ENCODE measurements around the gene DDX3X.
A peak's percentile ranks its signal among the peaks of the same experiment; 100 is the strongest.
"Not testable (repeated sequence)": the region's sequence is repeated elsewhere in the genome, so short reads cannot be mapped to it uniquely, and the experiment has no call there.

DDX3X gene

DNA sequence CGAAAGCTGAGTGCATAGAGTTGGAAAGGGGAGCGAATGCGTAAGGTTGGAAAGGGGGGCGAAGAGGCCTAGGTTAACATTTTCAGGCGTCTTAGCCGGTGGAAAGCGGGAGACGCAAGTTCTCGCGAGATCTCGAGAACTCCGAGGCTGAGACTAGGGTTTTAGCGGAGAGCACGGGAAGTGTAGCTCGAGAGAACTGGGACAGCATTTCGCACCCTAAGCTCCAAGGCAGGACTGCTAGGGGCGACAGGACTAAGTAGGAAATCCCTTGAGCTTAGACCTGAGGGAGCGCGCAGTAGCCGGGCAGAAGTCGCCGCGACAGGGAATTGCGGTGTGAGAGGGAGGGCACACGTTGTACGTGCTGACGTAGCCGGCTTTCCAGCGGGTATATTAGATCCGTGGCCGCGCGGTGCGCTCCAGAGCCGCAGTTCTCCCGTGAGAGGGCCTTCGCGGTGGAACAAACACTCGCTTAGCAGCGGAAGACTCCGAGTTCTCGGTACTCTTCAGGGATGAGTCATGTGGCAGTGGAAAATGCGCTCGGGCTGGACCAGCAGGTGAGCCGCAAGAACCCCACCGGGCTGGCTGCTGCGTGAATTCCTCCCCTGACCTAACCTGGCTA is at the start of gene DDX3X:
Gene DDX3X, plus strand, starts transcription at position 419 of the 619 bp plus-strand sequence. Its CDS starts 91 bp downstream, at position 510.
- peaks cover 37 to 69% of the 10 kb centered on the region in 2 experiments for H3K4me1 ChIP-seq (ENCODE audit: control insufficient read depth in 1 of 2, insufficient read depth in 1 of 2, low read depth in 1 of 2, low read length in 1 of 2)
- TF ChIP-seq, protein P1, sequence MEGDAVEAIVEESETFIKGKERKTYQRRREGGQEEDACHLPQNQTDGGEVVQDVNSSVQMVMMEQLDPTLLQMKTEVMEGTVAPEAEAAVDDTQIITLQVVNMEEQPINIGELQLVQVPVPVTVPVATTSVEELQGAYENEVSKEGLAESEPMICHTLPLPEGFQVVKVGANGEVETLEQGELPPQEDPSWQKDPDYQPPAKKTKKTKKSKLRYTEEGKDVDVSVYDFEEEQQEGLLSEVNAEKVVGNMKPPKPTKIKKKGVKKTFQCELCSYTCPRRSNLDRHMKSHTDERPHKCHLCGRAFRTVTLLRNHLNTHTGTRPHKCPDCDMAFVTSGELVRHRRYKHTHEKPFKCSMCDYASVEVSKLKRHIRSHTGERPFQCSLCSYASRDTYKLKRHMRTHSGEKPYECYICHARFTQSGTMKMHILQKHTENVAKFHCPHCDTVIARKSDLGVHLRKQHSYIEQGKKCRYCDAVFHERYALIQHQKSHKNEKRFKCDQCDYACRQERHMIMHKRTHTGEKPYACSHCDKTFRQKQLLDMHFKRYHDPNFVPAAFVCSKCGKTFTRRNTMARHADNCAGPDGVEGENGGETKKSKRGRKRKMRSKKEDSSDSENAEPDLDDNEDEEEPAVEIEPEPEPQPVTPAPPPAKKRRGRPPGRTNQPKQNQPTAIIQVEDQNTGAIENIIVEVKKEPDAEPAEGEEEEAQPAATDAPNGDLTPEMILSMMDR (IDR thresholded peaks at IDR 0.05): peak; percentile 61
- H3K4me3 ChIP-seq (ENCODE audit: low read depth in 1 of 2, low read length in 1 of 2): peak within 1 kb of the TSS; percentile 81 to 93
- peaks cover 7% of the 10 kb centered on the region for H3K36me3 ChIP-seq
- H3K9me3 ChIP-seq: no peaks in the 10 kb centered on the region
- H3K27me3 ChIP-seq: no peaks in the 10 kb centered on the region
- peak within 1 kb of the TSS; percentile 100 for H3K27ac ChIP-seq

DNA sequence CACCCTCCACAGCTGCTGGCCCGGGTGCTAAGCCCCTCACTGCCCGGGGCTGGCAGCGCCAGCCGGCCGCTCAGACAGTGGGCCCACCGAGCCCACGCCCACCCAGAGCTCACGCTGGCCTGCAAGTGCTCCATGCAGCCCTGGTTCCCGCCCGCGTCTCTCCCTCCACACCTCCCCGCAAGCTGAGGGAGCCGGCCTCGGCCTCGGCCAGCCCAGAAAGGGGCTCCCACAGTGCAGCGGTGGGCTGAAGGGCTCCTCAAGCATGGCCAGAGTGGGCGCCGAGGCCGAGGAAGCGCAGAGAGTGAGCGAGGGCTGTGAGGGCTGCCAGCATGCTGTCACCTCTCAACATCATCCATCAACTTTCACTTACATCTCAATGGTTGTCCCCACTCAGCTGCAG is 48.0 kb upstream of the DDX3X start:
- H3K27ac ChIP-seq; H3K4me3 ChIP-seq (ENCODE audit: low read depth in 1 of 2, low read length in 1 of 2); H3K9me3 ChIP-seq; H3K4me1 ChIP-seq (ENCODE audit: control insufficient read depth in 1 of 2, insufficient read depth in 1 of 2, low read depth in 1 of 2, low read length in 1 of 2); H3K36me3 ChIP-seq; H3K27me3 ChIP-seq: not testable (repeated sequence)

DNA sequence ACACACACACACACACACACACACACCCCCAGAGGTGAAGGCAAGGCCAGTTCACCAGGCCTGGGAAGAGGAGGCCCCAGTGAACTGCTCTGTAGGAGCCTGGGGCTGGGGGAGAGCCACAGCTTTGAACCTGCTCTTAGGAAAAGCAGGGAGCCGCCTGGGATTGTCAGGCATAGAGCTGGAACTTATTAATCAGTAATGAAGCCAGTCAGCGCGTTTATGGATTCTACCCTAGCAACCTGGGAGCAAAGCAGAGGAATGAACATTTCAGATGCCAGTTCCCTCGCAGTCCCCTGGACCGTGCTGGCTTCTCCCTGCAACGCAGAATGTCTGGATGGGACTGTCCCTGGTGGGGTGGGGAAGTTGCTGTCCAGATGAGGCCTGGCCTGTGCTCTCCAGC is 45.3 kb upstream of the DDX3X start:
- H3K4me1 ChIP-seq (ENCODE audit: control insufficient read depth in 1 of 2, insufficient read depth in 1 of 2, low read depth in 1 of 2, low read length in 1 of 2): no peaks in the 10 kb centered on the region
- H3K36me3 ChIP-seq: no peaks in the 10 kb centered on the region
- H3K27ac ChIP-seq: no peak overlapping the region
- TF ChIP-seq, protein P1 (IDR thresholded peaks at IDR 0.05): no peak
- no peaks in the 10 kb centered on the region for H3K27me3 ChIP-seq
- no peak overlapping the region for H3K4me3 ChIP-seq (ENCODE audit: low read depth in 1 of 2, low read length in 1 of 2)
- no peaks in the 10 kb centered on the region for H3K9me3 ChIP-seq

DNA sequence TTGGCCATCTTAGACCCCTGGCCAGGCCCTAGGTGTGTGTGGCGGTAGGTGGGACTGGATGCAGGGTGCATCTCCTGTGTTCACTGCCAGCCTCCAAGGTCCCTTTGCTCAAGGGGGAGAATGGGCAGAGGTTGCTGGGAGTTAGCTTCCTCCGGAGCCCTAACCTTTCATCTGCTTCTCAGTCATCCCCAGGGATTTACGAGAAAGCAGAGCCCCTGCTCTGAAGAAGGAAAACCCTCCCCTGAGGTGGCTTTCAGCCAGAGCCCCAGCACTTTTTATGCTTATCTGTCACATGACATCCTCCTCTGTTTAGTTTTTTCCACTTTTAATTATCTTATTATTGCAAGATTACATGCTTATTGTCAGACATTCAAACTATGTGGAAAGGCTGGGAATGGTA is 44.9 kb upstream of the DDX3X start:
- Histone ChIP-seq H3K27ac (no peak overlapping the region), H3K9me3 (no peaks in the 10 kb centered on the region), H3K27me3 (no peaks in the 10 kb centered on the region), H3K36me3 (no peaks in the 10 kb centered on the region), H3K4me3 (ENCODE audit: low read depth in 1 of 2, low read length in 1 of 2) (no peak overlapping the region), H3K4me1 (ENCODE audit: control insufficient read depth in 1 of 2, insufficient read depth in 1 of 2, low read depth in 1 of 2, low read length in 1 of 2) (no peaks in the 10 kb centered on the region)
- TF ChIP-seq, protein P1 (IDR thresholded peaks at IDR 0.05): no peak

DNA sequence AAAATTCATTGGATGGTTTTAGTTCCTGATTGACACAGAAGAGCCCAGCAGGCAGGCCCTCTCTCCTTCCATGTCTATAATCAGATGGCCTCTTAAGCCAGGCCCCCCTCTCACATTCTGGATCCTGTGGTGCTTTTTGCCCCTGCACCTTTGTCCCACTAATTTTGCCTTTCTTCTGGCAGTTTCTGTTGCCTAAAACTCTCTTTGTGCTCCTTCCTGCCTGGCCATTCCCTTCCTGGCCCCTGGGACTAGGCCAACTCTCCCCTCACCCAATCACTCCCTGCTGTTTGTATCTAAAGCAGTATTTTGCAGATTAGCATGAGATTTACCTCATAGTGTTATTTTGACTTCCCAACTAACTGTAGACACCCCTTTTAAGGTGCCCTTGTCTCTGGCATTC is 42.7 kb upstream of the DDX3X start:
- Histone ChIP-seq H3K4me1 (ENCODE audit: control insufficient read depth in 1 of 2, insufficient read depth in 1 of 2, low read depth in 1 of 2, low read length in 1 of 2) (no peaks in the 10 kb centered on the region), H3K4me3 (ENCODE audit: low read depth in 1 of 2, low read length in 1 of 2) (no peak overlapping the region), H3K27me3 (no peaks in the 10 kb centered on the region), H3K27ac (no peak overlapping the region), H3K36me3 (no peaks in the 10 kb centered on the region), H3K9me3 (no peaks in the 10 kb centered on the region)
- TF ChIP-seq, protein P1 (IDR thresholded peaks at IDR 0.05): no peak

DNA sequence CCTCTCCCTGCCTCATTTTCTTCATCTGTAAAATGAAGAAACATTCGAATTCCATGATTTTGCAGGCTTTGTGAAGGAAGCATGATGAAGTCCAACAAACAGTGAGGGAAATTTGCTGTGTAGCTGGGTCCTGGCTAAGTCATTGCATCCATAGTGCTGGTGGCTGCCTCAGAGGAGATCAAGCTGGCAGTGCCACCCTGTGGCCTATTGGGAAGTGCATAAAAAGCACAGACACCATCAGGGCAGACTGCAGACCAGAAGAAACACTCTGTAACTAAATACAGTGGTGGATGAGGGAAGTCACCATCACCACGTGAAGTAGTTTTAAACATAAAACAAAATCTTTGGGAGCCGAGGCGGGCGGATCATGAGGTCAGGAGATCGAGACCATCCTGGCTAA is 40.7 kb upstream of the DDX3X start:
- TF ChIP-seq, protein P1 (IDR thresholded peaks at IDR 0.05): no peak
- Histone ChIP-seq H3K9me3 (no peaks in the 10 kb centered on the region), H3K36me3 (no peaks in the 10 kb centered on the region), H3K4me3 (ENCODE audit: low read depth in 1 of 2, low read length in 1 of 2) (no peak overlapping the region), H3K27me3 (no peaks in the 10 kb centered on the region), H3K27ac (no peak overlapping the region), H3K4me1 (ENCODE audit: control insufficient read depth in 1 of 2, insufficient read depth in 1 of 2, low read depth in 1 of 2, low read length in 1 of 2) (peaks cover 6% of the 10 kb centered on the region in 2 experiments)
